CD4-positive, alpha-beta T cell (primary cell): Measurements from ENCODE around the gene CMSS1. TPM values are rescaled to one million over a fixed set of nuclear protein-coding genes. Genes with fewer than 3 reads are reported as not detected.

ENCODE experiments used
- ATAC-seq: fragments of 200-7000 bp; cut with Tn5 transposase; one replicate; pipeline ENCODE4 v1.10.0; 2022; ENCODE audit warnings: mild to moderate bottlenecking; ENCODE audit not compliant: poor library complexity
- CTCF ChIA-PET: fragments of 350-600 bp; sonication (Branson Sonifier 250); formaldehyde crosslinking; loops from one replicate; lab custom pipeline; 2021; ENCODE audit warnings: antibody characterized with exemption, inconsistent platforms; lab: Charles Lee
- POLR2A ChIA-PET: fragments of 350-600 bp; sonication (Branson Sonifier 250); formaldehyde crosslinking; loops from one replicate; lab custom pipeline; 2021; ENCODE audit warnings: antibody characterized with exemption, inconsistent platforms; lab: Charles Lee
- DNase-seq, 14 experiments: peaks; one replicate each; pipeline ENCODE4 v3.0.0-alpha.2; 2013 to 2020; ENCODE audit warnings: mixed read lengths in 2 of 14
- H3K27ac ChIP-seq, 2 donors: one replicate each; pipeline versions ENCODE4 v1.5.1 to v1.7.0; 2013; ENCODE audit warnings: low read length in 2 of 2, low read depth in 1 of 2, mild to moderate bottlenecking in 1 of 2
- H3K27me3 ChIP-seq, 2 experiments: 1 replicate in 1 of 2; 2 replicates in 1 of 2; pipeline versions ENCODE4 v1.6.1 to v1.7.0; 2013; ENCODE audit warnings: low read length in 2 of 2, control low read depth in 1 of 2, mild to moderate bottlenecking in 1 of 2, moderate library complexity in 1 of 2; ENCODE audit not compliant: insufficient read depth in 2 of 2, control insufficient read depth in 1 of 2
- H3K36me3 ChIP-seq: one replicate; pipeline ENCODE4 v1.6.1; 2013; ENCODE audit warnings: low read length, control low read depth; ENCODE audit not compliant: insufficient read depth
- H3K4me1 ChIP-seq: one replicate; pipeline ENCODE4 v1.6.1; 2013; ENCODE audit warnings: low read length, control low read depth; ENCODE audit not compliant: insufficient read depth
- H3K4me3 ChIP-seq: one replicate; pipeline ENCODE4 v1.5.1; 2013; ENCODE audit warnings: mild to moderate bottlenecking, low read length, moderate library complexity
- H3K9me3 ChIP-seq, 2 experiments: 1 replicate in 1 of 2; 2 replicates in 1 of 2; pipeline versions ENCODE4 v1.6.1 to v1.7.0; 2013; ENCODE audit warnings: low read length in 2 of 2, mild to moderate bottlenecking in 2 of 2, control low read depth in 1 of 2, moderate library complexity in 1 of 2; ENCODE audit not compliant: control insufficient read depth in 1 of 2, insufficient read depth in 1 of 2
- H3K27ac Mint-ChIP-seq: one replicate; pipeline ENCODE4 v1.8.0; 2020; ENCODE audit warnings: mixed read lengths
- H3K27me3 Mint-ChIP-seq: one replicate; pipeline ENCODE4 v1.8.0; 2021; ENCODE audit warnings: mixed read lengths
- H3K36me3 Mint-ChIP-seq: one replicate; pipeline ENCODE4 v1.8.0; 2021; ENCODE audit warnings: low read depth, mixed read lengths
- H3K4me1 Mint-ChIP-seq: one replicate; pipeline ENCODE4 v1.8.0; 2021; ENCODE audit warnings: low read depth, mixed read lengths
- H3K4me3 Mint-ChIP-seq: one replicate; pipeline ENCODE4 v1.8.0; 2020; ENCODE audit warnings: mild to moderate bottlenecking, mixed read lengths
- H3K9me3 Mint-ChIP-seq: one replicate; pipeline ENCODE4 v1.8.0; 2020; ENCODE audit warnings: mixed read lengths
- CTCF ChIP-seq: fragments of 200-600 bp; IDR thresholded peaks from one replicate; pipeline ENCODE4 v1.8.0; 2022; ENCODE audit warnings: antibody characterized with exemption, mild to moderate bottlenecking
- intact Hi-C, 2 experiments: fragments of 100-400 bp; cut with DNase I in 1 of 2; cut with micrococcal nuclease in 1 of 2; formaldehyde crosslinking; loops; one replicate each; pipeline versions ENCODE4 v1.15.1 to v1.9.0; 2023 to 2025; cut with DNase I, micrococcal nuclease
- total RNA-seq, 174 experiments: library from RNA in 2 of 174; stranded (reverse) in 2 of 174; gene quantifications; one replicate each; pipeline ENCODE4 v1.2.3 and lab custom pipeline; 2021 to 2026

The CMSS1 gene
- total RNA-seq, 2 experiments from 2014 or later: 12.2 TPM

- Histone ChIP-seq H3K4me3 (no peak overlapping the region), H3K36me3 (no peaks in the 10 kb centered on the region), H3K9me3 (peaks cover 0 to 5% of the 10 kb centered on the region in 2 experiments), H3K27me3 (no peaks in the 10 kb centered on the region), H3K27ac (no peak overlapping the region), H3K4me1 (no peaks in the 10 kb centered on the region)
- DNase-seq: no peak
- H3K27ac Mint-ChIP-seq: no peak overlapping the region
- ATAC-seq: no peak
- no peak for TF ChIP-seq CTCF
- ChIA-PET POLR2A (no interaction called here), CTCF (no interaction called here)
- H3K9me3 Mint-ChIP-seq: no peaks in the 10 kb centered on the region
- no peaks in the 10 kb centered on the region for H3K36me3 Mint-ChIP-seq
- H3K4me3 Mint-ChIP-seq: no peak overlapping the region
- intact Hi-C loops: no loop called here
- H3K4me1 Mint-ChIP-seq: no peaks in the 10 kb centered on the region
- no peaks in the 10 kb centered on the region for H3K27me3 Mint-ChIP-seq
Observed at GRCh38 chr3:100001526-100002270, 184.0 kb downstream of the CMSS1 start.

- H3K27me3 ChIP-seq: no peaks in the 10 kb centered on the region
- Mint-ChIP-seq H3K9me3 (no peaks in the 10 kb centered on the region), H3K4me1 (no peaks in the 10 kb centered on the region), H3K4me3 (no peak overlapping the region), H3K27me3 (no peaks in the 10 kb centered on the region), H3K36me3 (no peaks in the 10 kb centered on the region), H3K27ac (no peak overlapping the region)
- no peaks in the 10 kb centered on the region for H3K4me1 ChIP-seq
- no peak for ATAC-seq
- POLR2A ChIA-PET: no interaction called here
- H3K9me3 ChIP-seq: peaks cover 0 to 5% of the 10 kb centered on the region in 2 experiments
- CTCF ChIA-PET: no interaction called here
- TF ChIP-seq CTCF: no peak
- DNase-seq: no peak
- intact Hi-C loops: no loop called here
- no peak overlapping the region for H3K27ac ChIP-seq
- H3K4me3 ChIP-seq: no peak overlapping the region
- H3K36me3 ChIP-seq: no peaks in the 10 kb centered on the region
Observed at GRCh38 chr3:100002599-100003350, 185.1 kb downstream of the CMSS1 start.

GRCh38 chr3:100003609-100004503, 186.2 kb downstream of the CMSS1 start:
- ChIA-PET CTCF (no interaction called here), POLR2A (no interaction called here)
- no peaks in the 10 kb centered on the region for H3K36me3 Mint-ChIP-seq
- no peak for DNase-seq
- no peak for TF ChIP-seq CTCF
- no peak overlapping the region for H3K27ac ChIP-seq
- no peaks in the 10 kb centered on the region for H3K27me3 Mint-ChIP-seq
- H3K27me3 ChIP-seq: no peaks in the 10 kb centered on the region
- H3K4me1 Mint-ChIP-seq: no peaks in the 10 kb centered on the region
- H3K9me3 ChIP-seq: no peaks in the 10 kb centered on the region
- no peak overlapping the region for H3K27ac Mint-ChIP-seq
- no peaks in the 10 kb centered on the region for H3K4me1 ChIP-seq
- H3K36me3 ChIP-seq: no peaks in the 10 kb centered on the region
- no peak overlapping the region for H3K4me3 Mint-ChIP-seq
- no peaks in the 10 kb centered on the region for H3K9me3 Mint-ChIP-seq
- no peak for ATAC-seq
- intact Hi-C loops: no loop called here
- H3K4me3 ChIP-seq: no peak overlapping the region
